ENCODE data around the gene CREG1. TPM values are rescaled to one million over a fixed set of nuclear protein-coding genes. Genes with fewer than 3 reads are reported as not detected.

Gene CREG1
- total RNA-seq, 2 experiments from 2014 or later, result 45.9 to 52.2 TPM

- Histone ChIP-seq H3K79me2 (ENCODE audit: insufficient read depth, low read depth, low read length) (no peaks in the 10 kb centered on the region), H3K4me3 (ENCODE audit: low read depth, low read length, poor library complexity, severe bottlenecking) (no peak overlapping the region), H3K9me2 (ENCODE audit: insufficient read depth, low read length) (no peaks in the 10 kb centered on the region), H2AFZ (ENCODE audit: low read length) (no peak overlapping the region), H3K27ac (ENCODE audit: low read depth, low read length, poor library complexity, severe bottlenecking) (no peak overlapping the region), H3K4me1 (ENCODE audit: insufficient read depth, low read length, poor library complexity, severe bottlenecking) (peaks cover 9% of the 10 kb centered on the region), H3K36me3 (ENCODE audit: insufficient read depth, low read length) (no peaks in the 10 kb centered on the region), H3K4me2 (ENCODE audit: low read length) (no peak overlapping the region), H4K20me1 (ENCODE audit: insufficient read depth, low read length) (no peaks in the 10 kb centered on the region), H3K9me3 (ENCODE audit: low read length) (no peaks in the 10 kb centered on the region)
- CTCF ChIA-PET (ENCODE audit: unreplicated experiment), result interaction anchor here (0.6 kb wide), 1 partner anchor 35 kb away, joined by 3 read pairs; no protein-coding TSS in a partner anchor
- no TSS peak for BruUV-seq (replicated peaks)
- no peak for TF ChIP-seq EZH2phosphoT487 (IDR thresholded peaks at IDR 0.05; ENCODE audit: borderline replicate concordance, low read depth, low read length)
- POLR2A ChIA-PET, result no interaction called here
- DNase-seq (ENCODE audit: low spot score), result no peak
- intact Hi-C loops (cut with micrococcal nuclease; ENCODE audit: unreplicated experiment), result no loop called here
Observed at GRCh38 chr1:167493372-167493771, 60.2 kb downstream of the CREG1 start.

- Histone ChIP-seq H3K9me2 (ENCODE audit: insufficient read depth, low read length) (no peaks in the 10 kb centered on the region), H3K27ac (ENCODE audit: low read depth, low read length, poor library complexity, severe bottlenecking) (no peak overlapping the region), H3K4me2 (ENCODE audit: low read length) (no peak overlapping the region), H3K36me3 (ENCODE audit: insufficient read depth, low read length) (no peaks in the 10 kb centered on the region), H3K4me1 (ENCODE audit: insufficient read depth, low read length, poor library complexity, severe bottlenecking) (peaks cover under 1% of the 10 kb centered on the region), H3K79me2 (ENCODE audit: insufficient read depth, low read depth, low read length) (no peaks in the 10 kb centered on the region), H2AFZ (ENCODE audit: low read length) (no peak overlapping the region), H3K9me3 (ENCODE audit: low read length) (no peaks in the 10 kb centered on the region), H3K4me3 (ENCODE audit: low read depth, low read length, poor library complexity, severe bottlenecking) (no peak overlapping the region), H4K20me1 (ENCODE audit: insufficient read depth, low read length) (no peaks in the 10 kb centered on the region)
- intact Hi-C loops (cut with micrococcal nuclease; ENCODE audit: unreplicated experiment), result no loop called here
- DNase-seq (ENCODE audit: low spot score), result no peak
- ChIA-PET POLR2A (no interaction called here), CTCF (ENCODE audit: unreplicated experiment) (no interaction called here)
- no TSS peak for BruUV-seq (replicated peaks)
- TF ChIP-seq EZH2phosphoT487 (IDR thresholded peaks at IDR 0.05; ENCODE audit: borderline replicate concordance, low read depth, low read length) (no peak), CTCF (conservative IDR thresholded peaks at IDR 0.05; ENCODE audit: low read length) (no peak)
Observed at GRCh38 chr1:167492481-167492910, 61.1 kb downstream of the CREG1 start.

- no peak overlapping the region for H2AFZ ChIP-seq (ENCODE audit: low read length)
- no peak overlapping the region for H3K4me2 ChIP-seq (ENCODE audit: low read length)
- H3K36me3 ChIP-seq (ENCODE audit: insufficient read depth, low read length), result no peaks in the 10 kb centered on the region
- BruUV-seq (replicated peaks), result no TSS peak
- no peaks in the 10 kb centered on the region for H3K4me1 ChIP-seq (ENCODE audit: insufficient read depth, low read length, poor library complexity, severe bottlenecking)
- CTCF ChIA-PET (ENCODE audit: unreplicated experiment), result no interaction called here
- H3K27ac ChIP-seq (ENCODE audit: low read depth, low read length, poor library complexity, severe bottlenecking), result no peak overlapping the region
- no peaks in the 10 kb centered on the region for H4K20me1 ChIP-seq (ENCODE audit: insufficient read depth, low read length)
- intact Hi-C loops (cut with micrococcal nuclease; ENCODE audit: unreplicated experiment), result no loop called here
- POLR2A ChIA-PET, result no interaction called here
- TF ChIP-seq EZH2phosphoT487 (IDR thresholded peaks at IDR 0.05; ENCODE audit: borderline replicate concordance, low read depth, low read length), result no peak
- no peak for TF ChIP-seq CTCF (conservative IDR thresholded peaks at IDR 0.05; ENCODE audit: low read length)
- H3K4me3 ChIP-seq (ENCODE audit: low read depth, low read length, poor library complexity, severe bottlenecking), result no peak overlapping the region
- H3K79me2 ChIP-seq (ENCODE audit: insufficient read depth, low read depth, low read length), result no peaks in the 10 kb centered on the region
- H3K9me2 ChIP-seq (ENCODE audit: insufficient read depth, low read length), result no peaks in the 10 kb centered on the region
- H3K9me3 ChIP-seq (ENCODE audit: low read length), result no peaks in the 10 kb centered on the region
- no peak for DNase-seq (ENCODE audit: low spot score)
Observed at GRCh38 chr1:167491586-167492461, 61.7 kb downstream of the CREG1 start.

Other genes with a start within 250 kb of the CREG1 start
- 1.6 and 2.3 TPM in 2 replicates for gene CD247, start 35.2 kb downstream of the CREG1 start, total RNA-seq (2014; rRNA removed; shearing (Covaris generic))
- 1.2 and 2.2 TPM in 2 replicates for gene CD247, start 35.2 kb downstream of the CREG1 start, total RNA-seq (2022)
- gene RCSD1, start 76.5 kb upstream of the CREG1 start, total RNA-seq (2014; rRNA removed; shearing (Covaris generic)), result 164 and 186 TPM in 2 replicates
- gene RCSD1, start 76.5 kb upstream of the CREG1 start, total RNA-seq (2022), result 161 and 180 TPM in 2 replicates
- 36.2 and 48.9 TPM in 2 replicates for gene MPZL1, start 168.2 kb upstream of the CREG1 start, total RNA-seq (2014; rRNA removed; shearing (Covaris generic))
- gene MPZL1, start 168.2 kb upstream of the CREG1 start, total RNA-seq (2022), result 54.8 and 61.9 TPM in 2 replicates